Adrenal gland (tissue), 12 donors: ENCODE results near the gene CEACAM21. TPM values are rescaled to one million over a fixed set of nuclear protein-coding genes. Genes with fewer than 3 reads are reported as not detected.

ENCODE experiments used
- DNase-seq, 7 donors: peaks; one replicate each; pipeline ENCODE4 v3.0.0-alpha.2; 2019 to 2020
- H3K27ac ChIP-seq, 5 donors: fragments of 200-600 bp; sonication (generic) in 4 of 5; 1 replicate in 3 of 5; 2 replicates in 2 of 5; pipeline versions ENCODE4 v1.5.1 to v1.8.0; 2016 to 2020; ENCODE audit warnings: mild to moderate bottlenecking in 1 of 5
- H3K27me3 ChIP-seq: fragments of 200-600 bp; 2 replicates; pipeline ENCODE4 v1.8.0; 2021
- H3K36me3 ChIP-seq, 2 donors: fragments of 200-600 bp; replicated peaks in 1 of 2; 1 replicate in 1 of 2; 2 replicates in 1 of 2; pipeline versions ENCODE4 v1.5.1 to v1.8.0; 2018 to 2022
- H3K4me1 ChIP-seq, 2 donors: fragments of 200-600 bp; replicated peaks in 1 of 2; 1 replicate in 1 of 2; 2 replicates in 1 of 2; pipeline versions ENCODE4 v1.5.1 to v1.8.0; 2018 to 2021
- H3K4me3 ChIP-seq, 4 donors: fragments of 200-600 bp; sonication (generic) in 3 of 4; one replicate each; pipeline ENCODE4 v1.5.1; 2016 to 2018
- H3K9me3 ChIP-seq, 3 donors: fragments of 200-600 bp; sonication (generic) in 1 of 3; replicated peaks in 1 of 3; 1 replicate in 2 of 3; 2 replicates in 1 of 3; pipeline versions ENCODE4 v1.5.1 to v1.8.0; 2016 to 2021
- POLR2A ChIP-seq, 2 donors: fragments of 450-650 bp; IDR thresholded peaks; one replicate each; pipeline ENCODE4 v1.6.1; 2017; ENCODE audit warnings: antibody characterized with exemption in 2 of 2, mild to moderate bottlenecking in 2 of 2, moderate library complexity in 1 of 2
- WGBS, 4 donors: extraction: QIAGEN DNeasy Blood & Tissue Kit in 2 of 4; methylation state at CpG; one replicate each; pipeline versions ENCODE4 v1.1.5 to v1.1.7; 2013 to 2017; 5-methylcytosine and 5-hydroxymethylcytosine counted together
- intact Hi-C, 2 donors: fragments of 100-400 bp; cut with DNase I; formaldehyde crosslinking; loops; one replicate each; pipeline versions ENCODE4 v1.14.1 to v1.15.0; 2022 to 2023
- polyA plus RNA-seq, 3 donors: library from polyadenylated mRNA; stranded (reverse); fragments of 200-250 nt in 2 of 3; fragments of 350-450 nt in 1 of 3; fragmentation: Illumina TruSeq in 1 of 3; extraction: RNeasy Lipid Tissue Mini Kit (QIAGEN cat#74804) in 1 of 3; gene quantifications; one replicate each; pipeline ENCODE4 v1.2.3, GENCODE V29; 2013 to 2014
- total RNA-seq, 9 donors: library from RNA; depleted of rRNA in 4 of 9; stranded (reverse); fragments of >200 nt in 4 of 9; fragments of 120-200 nt in 1 of 9; fragmentation: NEBNext Ultra II Directional in 1 of 9; extraction: Animal tissue kit (Norgen Biotek cat#: 25700) in 1 of 9; gene quantifications; one replicate each; pipeline versions ENCODE4 v1.1.0 to v1.2.4, GENCODE V29; 2013 to 2023
- TF ChIP-seq, protein P1 (sequence below), 6 experiments: fragments of 450-650 bp in 4 of 6; fragments of 200-600 bp in 2 of 6; sonication (generic) in 1 of 6; IDR thresholded peaks; 1 replicate in 5 of 6; 2 replicates in 1 of 6; pipeline versions ENCODE4 v1.5.1 to v1.8.0; 2016 to 2021; ENCODE audit warnings: antibody characterized with exemption in 6 of 6, mild to moderate bottlenecking in 2 of 6, moderate library complexity in 1 of 6
- donor health status: healthy with polysubstance abuse.
- donor health status: Bipolar disorder and iron deficiency.
- donor health status: DM: yes; HTN: yes; CAD: no.
- donor health status: DM: no; HTN: no; CAD: no.
- donor health status: DM: no; HTN: no; CAD: no.
- donor health status: DM: yes; HTN: yes; CAD: no.

CEACAM21 gene
- total and polyA plus RNA-seq, 12 donors = 0.50 to 4.7 (median 1.6) TPM; not detected in 1

DNA sequence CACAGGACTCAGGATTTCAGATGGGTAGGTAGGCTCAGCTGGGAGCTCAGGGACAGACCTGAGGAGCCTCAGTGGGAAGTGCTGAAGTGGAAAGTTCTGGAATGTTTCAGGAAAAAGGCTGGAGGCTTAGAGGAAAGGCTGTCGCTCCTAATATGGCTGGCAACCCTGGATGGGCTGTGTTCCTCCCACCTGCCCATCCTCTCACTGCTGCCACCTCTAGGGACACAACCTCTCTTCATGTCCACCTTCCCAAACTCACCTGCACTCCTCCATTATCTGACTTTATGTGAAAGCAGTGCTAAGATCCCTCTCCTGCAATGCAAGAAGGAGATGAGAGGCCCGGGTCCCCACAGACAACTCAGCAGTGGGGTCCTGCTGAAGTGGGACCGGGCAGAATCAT is 5.8 kb upstream of the CEACAM21 start:
- TF ChIP-seq, protein P1, sequence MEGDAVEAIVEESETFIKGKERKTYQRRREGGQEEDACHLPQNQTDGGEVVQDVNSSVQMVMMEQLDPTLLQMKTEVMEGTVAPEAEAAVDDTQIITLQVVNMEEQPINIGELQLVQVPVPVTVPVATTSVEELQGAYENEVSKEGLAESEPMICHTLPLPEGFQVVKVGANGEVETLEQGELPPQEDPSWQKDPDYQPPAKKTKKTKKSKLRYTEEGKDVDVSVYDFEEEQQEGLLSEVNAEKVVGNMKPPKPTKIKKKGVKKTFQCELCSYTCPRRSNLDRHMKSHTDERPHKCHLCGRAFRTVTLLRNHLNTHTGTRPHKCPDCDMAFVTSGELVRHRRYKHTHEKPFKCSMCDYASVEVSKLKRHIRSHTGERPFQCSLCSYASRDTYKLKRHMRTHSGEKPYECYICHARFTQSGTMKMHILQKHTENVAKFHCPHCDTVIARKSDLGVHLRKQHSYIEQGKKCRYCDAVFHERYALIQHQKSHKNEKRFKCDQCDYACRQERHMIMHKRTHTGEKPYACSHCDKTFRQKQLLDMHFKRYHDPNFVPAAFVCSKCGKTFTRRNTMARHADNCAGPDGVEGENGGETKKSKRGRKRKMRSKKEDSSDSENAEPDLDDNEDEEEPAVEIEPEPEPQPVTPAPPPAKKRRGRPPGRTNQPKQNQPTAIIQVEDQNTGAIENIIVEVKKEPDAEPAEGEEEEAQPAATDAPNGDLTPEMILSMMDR (IDR thresholded peaks at IDR 0.05) = no peak
- TF ChIP-seq POLR2A (IDR thresholded peaks at IDR 0.05) = no peak
- no peaks in the 10 kb centered on the region for H3K9me3 ChIP-seq
- no peak overlapping the region for H3K27ac ChIP-seq
- H3K27me3 ChIP-seq = peaks cover 39% of the 10 kb centered on the region
- H3K4me1 ChIP-seq = no peaks in the 10 kb centered on the region
- H3K36me3 ChIP-seq = no peaks in the 10 kb centered on the region
- DNase-seq = no peak
- 27 to 52% (median 45%) methylated on average over 2 to 3 of the region's 3 CpGs for WGBS, 4 donors
- no peak overlapping the region for H3K4me3 ChIP-seq
- intact Hi-C loops = loop anchor here (5.0 kb wide), 2 partner anchors 118 to 123 kb away; no protein-coding TSS in a partner anchor

DNA sequence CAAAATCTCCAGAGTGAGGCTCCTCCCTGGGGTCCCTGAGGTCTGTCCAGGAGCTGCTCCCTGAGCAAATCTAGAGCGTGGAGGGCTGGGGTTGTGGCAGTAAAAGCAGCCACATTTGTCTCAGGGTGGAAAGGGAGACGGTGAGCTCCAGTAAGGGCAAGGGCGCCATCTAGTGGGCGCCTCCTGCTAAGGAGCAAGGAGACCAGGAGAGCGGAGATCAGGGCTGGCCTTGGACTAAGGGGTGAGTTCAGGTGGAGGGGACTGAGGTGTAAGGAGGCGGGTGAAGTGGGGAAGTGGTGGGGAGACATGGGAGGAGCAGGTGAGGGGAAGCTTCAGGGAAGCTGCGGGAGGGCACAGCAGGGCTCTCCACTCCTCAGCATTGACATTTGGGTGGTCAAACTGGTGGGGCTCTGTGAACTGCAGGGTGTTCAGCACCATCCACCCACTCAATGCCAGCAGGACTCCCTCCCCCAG is 5.3 kb upstream of the CEACAM21 start:
- no peak overlapping the region for H3K27ac ChIP-seq
- H3K9me3 ChIP-seq = no peaks in the 10 kb centered on the region
- intact Hi-C loops = loop anchor here (5.0 kb wide), 2 partner anchors 118 to 123 kb away; no protein-coding TSS in a partner anchor
- 1 to 5% (median 2%) methylated on average over 7 of the region's 7 CpGs for WGBS, 4 donors
- no peak overlapping the region for H3K4me3 ChIP-seq
- peak; percentile 65 to 88 (median 81) for DNase-seq
- H3K27me3 ChIP-seq = peaks cover 37% of the 10 kb centered on the region
- H3K36me3 ChIP-seq = no peaks in the 10 kb centered on the region
- no peak for TF ChIP-seq POLR2A (IDR thresholded peaks at IDR 0.05)
- TF ChIP-seq, protein P1 (IDR thresholded peaks at IDR 0.05) = peak; percentile 71 to 87 (median 84)
- no peaks in the 10 kb centered on the region for H3K4me1 ChIP-seq

DNA sequence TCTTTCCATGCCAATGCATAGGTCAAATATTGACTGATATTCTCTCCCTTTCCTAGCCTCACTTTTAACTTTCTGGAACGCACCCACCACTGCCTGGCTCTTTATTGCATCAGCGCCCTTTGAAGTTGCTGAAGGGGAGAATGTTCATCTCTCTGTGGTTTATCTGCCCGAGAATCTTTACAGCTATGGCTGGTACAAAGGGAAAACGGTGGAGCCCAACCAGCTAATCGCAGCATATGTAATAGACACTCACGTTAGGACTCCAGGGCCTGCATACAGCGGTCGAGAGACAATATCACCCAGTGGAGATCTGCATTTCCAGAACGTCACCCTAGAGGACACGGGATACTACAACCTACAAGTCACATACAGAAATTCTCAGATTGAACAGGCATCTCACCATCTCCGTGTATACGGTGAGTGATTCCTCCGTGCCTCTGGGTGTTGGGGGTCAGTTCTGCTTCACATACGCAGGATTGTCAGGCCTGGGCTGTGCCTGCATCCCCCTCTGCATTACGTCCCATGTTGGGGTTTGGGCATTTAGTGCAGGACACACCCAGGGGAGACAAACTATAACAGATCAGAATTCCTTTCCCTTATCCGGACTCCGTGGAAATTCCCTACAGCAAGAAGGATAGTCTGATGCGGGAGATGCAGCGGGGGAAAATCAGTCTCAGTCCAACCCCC is 1.3 kb downstream of the CEACAM21 start:
- TF ChIP-seq POLR2A (IDR thresholded peaks at IDR 0.05) = no peak
- TF ChIP-seq, protein P1 (IDR thresholded peaks at IDR 0.05) = no peak
- intact Hi-C loops = no loop called here
- WGBS, 4 donors = 70 to 79% (median 75%) methylated on average over 16 to 19 of the region's 19 CpGs
- no peaks in the 10 kb centered on the region for H3K27me3 ChIP-seq
- no peak overlapping the region for H3K27ac ChIP-seq
- no peak overlapping the region for H3K4me3 ChIP-seq
- H3K4me1 ChIP-seq = no peaks in the 10 kb centered on the region
- H3K9me3 ChIP-seq = no peaks in the 10 kb centered on the region
- no peak for DNase-seq
- no peaks in the 10 kb centered on the region for H3K36me3 ChIP-seq

DNA sequence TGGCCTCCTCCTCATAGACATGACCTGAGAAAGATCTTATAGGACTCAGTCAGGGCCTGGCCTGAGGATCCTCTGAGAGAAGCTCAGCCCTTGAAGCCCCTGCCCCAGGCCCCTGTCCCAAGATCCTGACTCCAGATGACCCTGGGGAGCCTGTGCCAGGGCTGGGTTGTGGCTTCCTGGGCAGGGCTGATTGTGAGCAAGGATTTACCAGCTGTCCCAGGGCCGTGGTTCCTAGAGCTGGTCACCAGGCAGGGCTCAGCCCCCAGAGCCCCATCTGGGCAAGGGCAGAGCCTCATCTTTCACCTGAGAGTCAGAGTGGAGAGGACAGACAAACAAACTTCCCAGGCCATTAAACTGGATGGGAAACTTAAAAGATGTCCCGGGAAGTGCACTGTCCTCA is 1.9 kb downstream of the CEACAM21 start:
- intact Hi-C loops = no loop called here
- Histone ChIP-seq H3K27ac (no peak overlapping the region), H3K27me3 (no peaks in the 10 kb centered on the region), H3K9me3 (no peaks in the 10 kb centered on the region), H3K36me3 (no peaks in the 10 kb centered on the region), H3K4me3 (no peak overlapping the region), H3K4me1 (no peaks in the 10 kb centered on the region)
- 49 to 73% (median 63%) methylated on average over 1 to 2 of the region's 2 CpGs for WGBS, 4 donors
- DNase-seq = no peak
- TF ChIP-seq, protein P1 (IDR thresholded peaks at IDR 0.05) = no peak
- no peak for TF ChIP-seq POLR2A (IDR thresholded peaks at IDR 0.05)
